Stomach (tissue), 4 donors: ENCODE measurements around the gene TRIM2.

Experiments used
- EP300 ChIP-seq: sonication (generic); formaldehyde crosslinking; IDR thresholded peaks from one replicate; pipeline ENCODE4 v1.6.1; 2017; ENCODE audit warnings: antibody characterized with exemption
- POLR2A ChIP-seq, 4 donors: fragments of 450-650 bp; IDR thresholded peaks; one replicate each; pipeline ENCODE4 v1.6.1; 2016; ENCODE audit warnings: antibody characterized with exemption in 4 of 4, control low read depth in 2 of 4, mild to moderate bottlenecking in 1 of 4, moderate library complexity in 1 of 4
- TF ChIP-seq, protein P1 (sequence below), 7 experiments: fragments of 450-650 bp in 4 of 7; fragments of 200-600 bp in 3 of 7; sonication (generic) in 3 of 7; IDR thresholded peaks; one replicate each; pipeline ENCODE4 v1.5.1; 2016 to 2019; ENCODE audit warnings: antibody characterized with exemption in 7 of 7, control low read depth in 2 of 7, mild to moderate bottlenecking in 1 of 7

DNA sequence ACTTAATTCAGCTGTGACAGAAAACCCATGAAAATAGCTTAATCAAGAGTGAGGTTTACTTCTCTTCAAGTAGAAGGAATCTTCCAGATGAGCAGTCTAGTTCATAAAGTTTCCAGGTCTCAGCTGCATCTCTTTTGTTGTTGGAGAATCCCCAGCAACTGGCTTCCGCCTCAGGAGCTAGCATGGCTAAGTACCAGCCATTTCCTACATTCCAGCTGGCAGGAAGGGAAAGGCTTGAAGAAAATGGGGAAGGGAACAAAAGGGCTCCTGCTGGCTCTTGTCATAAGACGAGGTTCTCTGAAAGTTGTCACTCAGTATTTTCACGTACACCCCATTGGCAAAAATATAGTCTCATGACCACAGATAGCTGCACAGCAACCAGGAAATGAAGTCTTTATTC, 27.3 kb upstream of the TRIM2 start:
- TF ChIP-seq, protein P1, sequence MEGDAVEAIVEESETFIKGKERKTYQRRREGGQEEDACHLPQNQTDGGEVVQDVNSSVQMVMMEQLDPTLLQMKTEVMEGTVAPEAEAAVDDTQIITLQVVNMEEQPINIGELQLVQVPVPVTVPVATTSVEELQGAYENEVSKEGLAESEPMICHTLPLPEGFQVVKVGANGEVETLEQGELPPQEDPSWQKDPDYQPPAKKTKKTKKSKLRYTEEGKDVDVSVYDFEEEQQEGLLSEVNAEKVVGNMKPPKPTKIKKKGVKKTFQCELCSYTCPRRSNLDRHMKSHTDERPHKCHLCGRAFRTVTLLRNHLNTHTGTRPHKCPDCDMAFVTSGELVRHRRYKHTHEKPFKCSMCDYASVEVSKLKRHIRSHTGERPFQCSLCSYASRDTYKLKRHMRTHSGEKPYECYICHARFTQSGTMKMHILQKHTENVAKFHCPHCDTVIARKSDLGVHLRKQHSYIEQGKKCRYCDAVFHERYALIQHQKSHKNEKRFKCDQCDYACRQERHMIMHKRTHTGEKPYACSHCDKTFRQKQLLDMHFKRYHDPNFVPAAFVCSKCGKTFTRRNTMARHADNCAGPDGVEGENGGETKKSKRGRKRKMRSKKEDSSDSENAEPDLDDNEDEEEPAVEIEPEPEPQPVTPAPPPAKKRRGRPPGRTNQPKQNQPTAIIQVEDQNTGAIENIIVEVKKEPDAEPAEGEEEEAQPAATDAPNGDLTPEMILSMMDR (IDR thresholded peaks at IDR 0.05), result no peak
- no peak for TF ChIP-seq EP300
- no peak for TF ChIP-seq POLR2A (IDR thresholded peaks at IDR 0.05)
